ENCODE measurements around the gene RPTN. TPM values are rescaled to one million over a fixed set of nuclear protein-coding genes. Genes with fewer than 3 reads are reported as not detected.

RPTN gene
- total RNA-seq, 4 donors from 2014 or later, result not detected

DNA sequence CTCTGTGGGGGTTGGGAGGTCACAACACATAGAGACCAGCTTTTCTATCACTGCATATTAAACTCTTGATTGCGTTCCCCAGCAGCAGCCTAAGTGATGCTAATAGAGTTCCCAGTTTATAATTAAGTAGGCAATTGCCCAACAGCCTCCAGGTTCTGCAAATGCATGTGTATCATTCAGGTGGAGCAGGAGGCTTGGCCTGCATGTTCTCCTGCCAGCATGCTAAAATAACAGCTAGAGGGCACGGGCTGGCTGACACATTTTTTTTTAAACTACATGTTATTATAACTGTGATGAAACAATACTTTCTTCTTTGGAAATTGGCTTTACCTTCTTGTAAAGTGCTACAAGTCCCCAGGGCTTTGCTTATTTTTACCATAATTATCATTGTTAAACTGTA lies 54.2 kb downstream of the RPTN start:
- WGBS, result 51% methylated on average over 2 of the region's 2 CpGs
- H3K4me1 ChIP-seq, result peaks cover 9 to 27% (median 25%) of the 10 kb centered on the region in 4 donors
- no peak overlapping the region for H3K27ac ChIP-seq (replicated peaks in 1 of 4)
- no peak overlapping the region for H3K4me3 ChIP-seq
- H3K36me3 ChIP-seq, result no peaks in the 10 kb centered on the region
- TF ChIP-seq, protein P1, sequence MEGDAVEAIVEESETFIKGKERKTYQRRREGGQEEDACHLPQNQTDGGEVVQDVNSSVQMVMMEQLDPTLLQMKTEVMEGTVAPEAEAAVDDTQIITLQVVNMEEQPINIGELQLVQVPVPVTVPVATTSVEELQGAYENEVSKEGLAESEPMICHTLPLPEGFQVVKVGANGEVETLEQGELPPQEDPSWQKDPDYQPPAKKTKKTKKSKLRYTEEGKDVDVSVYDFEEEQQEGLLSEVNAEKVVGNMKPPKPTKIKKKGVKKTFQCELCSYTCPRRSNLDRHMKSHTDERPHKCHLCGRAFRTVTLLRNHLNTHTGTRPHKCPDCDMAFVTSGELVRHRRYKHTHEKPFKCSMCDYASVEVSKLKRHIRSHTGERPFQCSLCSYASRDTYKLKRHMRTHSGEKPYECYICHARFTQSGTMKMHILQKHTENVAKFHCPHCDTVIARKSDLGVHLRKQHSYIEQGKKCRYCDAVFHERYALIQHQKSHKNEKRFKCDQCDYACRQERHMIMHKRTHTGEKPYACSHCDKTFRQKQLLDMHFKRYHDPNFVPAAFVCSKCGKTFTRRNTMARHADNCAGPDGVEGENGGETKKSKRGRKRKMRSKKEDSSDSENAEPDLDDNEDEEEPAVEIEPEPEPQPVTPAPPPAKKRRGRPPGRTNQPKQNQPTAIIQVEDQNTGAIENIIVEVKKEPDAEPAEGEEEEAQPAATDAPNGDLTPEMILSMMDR (IDR thresholded peaks at IDR 0.05), result no peak
- no peak for TF ChIP-seq EP300 (IDR thresholded peaks at IDR 0.05)
- TF ChIP-seq POLR2AphosphoS5 (IDR thresholded peaks at IDR 0.05), result no peak
- TF ChIP-seq POLR2A (IDR thresholded peaks at IDR 0.05; ENCODE audit: low read depth), result no peak
- no peak for DNase-seq (ENCODE audit: extremely low spot score)
- peaks cover 0 to 94% (median 46%) of the 10 kb centered on the region in 4 donors for H3K27me3 ChIP-seq
- intact Hi-C loops (cut with DNase I), result no loop called here
- peaks cover 0 to 20% (median 16%) of the 10 kb centered on the region in 4 donors for H3K9me3 ChIP-seq

Other genes starting within 250 kb of the RPTN start
- gene THEM4, start 249.7 kb downstream of the RPTN start, total RNA-seq, result 10 to 100 TPM; 13.2 to 15.7 (median 14.3) TPM
- gene S100A10, start 165.4 kb downstream of the RPTN start, total RNA-seq, result 100 to 1,000 TPM in 2 of 4 donors, 10 to 100 TPM in 2; 82.5 to 214 (median 105) TPM
- gene S100A11, start 122.2 kb downstream of the RPTN start, total RNA-seq, result 100 to 1,000 TPM in 2 of 4 donors, 10 to 100 TPM in 2; 68.5 to 190 (median 115) TPM
- gene TCHHL1, start 70.2 kb downstream of the RPTN start, total RNA-seq, result not detected
- under 1 TPM in 3 of 4 donors, not detected in 1; under 0.01 to 0.50 (median 0.11) TPM for gene TCHH, start 43.8 kb downstream of the RPTN start, total RNA-seq
- gene HRNR, start 65.0 kb upstream of the RPTN start, total RNA-seq, result not detected
- gene FLG, start 166.0 kb upstream of the RPTN start, total RNA-seq, result under 1 TPM in 1 of 4 donors, not detected in 3; under 0.01 TPM
- not detected for gene FLG2, start 200.8 kb upstream of the RPTN start, total RNA-seq